Measurements from ENCODE around the gene CNTN1. TPM values are rescaled to one million over a fixed set of nuclear protein-coding genes. Genes with fewer than 3 reads are reported as not detected.

Gene CNTN1
- total and polyA plus RNA-seq, 2 of the 4 experiments (the other 2 are of a cell fraction): 0.10 to 0.18 TPM

DNA sequence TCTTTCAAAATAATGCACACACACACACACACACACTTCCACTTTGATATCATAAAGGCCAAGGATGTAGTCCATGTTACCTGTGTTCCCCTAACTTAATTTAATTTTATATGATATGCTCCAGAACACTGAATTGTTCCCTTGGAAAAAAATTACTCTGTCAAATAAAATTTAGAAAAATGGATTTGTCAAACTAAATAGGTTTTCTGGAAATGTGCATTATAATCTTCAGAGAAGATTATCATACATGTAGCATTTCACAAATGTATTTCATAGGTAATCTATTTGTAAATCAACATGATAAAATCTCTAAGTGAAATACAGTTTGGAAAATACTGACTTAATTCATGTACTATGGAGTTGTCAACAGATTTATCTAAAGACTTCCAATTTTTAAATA is 68.6 kb downstream of the CNTN1 start:
- no peak overlapping the region for H4K91ac ChIP-seq (ENCODE audit: insufficient read depth, low read depth, low read length)
- no peak overlapping the region for H2AK9ac ChIP-seq (replicated peaks; ENCODE audit: low read depth, low read length, poor library complexity)
- no peak overlapping the region for H3K9ac ChIP-seq (ENCODE audit: low read depth, low read length)
- H3K36me3 ChIP-seq (ENCODE audit: control insufficient read depth, insufficient read depth, low read length): no peaks in the 10 kb centered on the region
- H2BK15ac ChIP-seq (ENCODE audit: low read depth, low read length): no peak overlapping the region
- H3K4me1 ChIP-seq (ENCODE audit: control insufficient read depth, insufficient read depth, low read length): no peaks in the 10 kb centered on the region
- H4K8ac ChIP-seq (ENCODE audit: low read depth in 2 of 2, low read length in 2 of 2): no peak overlapping the region
- no peak overlapping the region for H3K4me3 ChIP-seq (ENCODE audit: insufficient read depth, low read depth, low read length)
- no peak overlapping the region for H3K56ac ChIP-seq (ENCODE audit: extremely low read depth, insufficient read depth, low read length)
- H4K20me1 ChIP-seq (ENCODE audit: insufficient read depth, low read length): no peaks in the 10 kb centered on the region
- no TSS peak for BruUV-seq (replicated peaks)
- DNase-seq (no peak), ATAC-seq (ENCODE audit: low read depth) (no peak)
- no peak overlapping the region for H2BK120ac ChIP-seq (ENCODE audit: low read depth, low read length)
- TF ChIP-seq MXI1 (IDR thresholded peaks at IDR 0.05; ENCODE audit: borderline replicate concordance, low read depth, low read length): no peak
- no peak for TF ChIP-seq RFX5 (IDR thresholded peaks at IDR 0.05; ENCODE audit: low read depth, low read length)
- no peak for TF ChIP-seq USF2 (IDR thresholded peaks at IDR 0.05; ENCODE audit: low read depth, low read length)
- TF ChIP-seq ELK1 (IDR thresholded peaks at IDR 0.05; ENCODE audit: borderline replicate concordance, low read depth, low read length): no peak
- TF ChIP-seq FOS (IDR thresholded peaks at IDR 0.05; ENCODE audit: low read depth, low read length): no peak
- TF ChIP-seq POLR2A (IDR thresholded peaks at IDR 0.05; ENCODE audit: low read depth, low read length): no peak
- TF ChIP-seq MAZ (IDR thresholded peaks at IDR 0.05; ENCODE audit: borderline replicate concordance, low read depth, low read length): no peak
- no peak for TF ChIP-seq SMC3 (IDR thresholded peaks at IDR 0.05; ENCODE audit: low read depth, low read length)
- no peak for TF ChIP-seq CEBPB (IDR thresholded peaks at IDR 0.05; ENCODE audit: low read depth, low read length)
- TF ChIP-seq CHD1 (IDR thresholded peaks at IDR 0.05; ENCODE audit: low read depth, low read length): no peak
- no peak for TF ChIP-seq BHLHE40 (IDR thresholded peaks at IDR 0.05; ENCODE audit: low read depth, low read length)
- TF ChIP-seq RCOR1 (IDR thresholded peaks at IDR 0.05; ENCODE audit: insufficient replicate concordance, low read length): no peak
- no peak for TF ChIP-seq RAD21 (IDR thresholded peaks at IDR 0.05; ENCODE audit: low read length)
- TF ChIP-seq, protein P1, sequence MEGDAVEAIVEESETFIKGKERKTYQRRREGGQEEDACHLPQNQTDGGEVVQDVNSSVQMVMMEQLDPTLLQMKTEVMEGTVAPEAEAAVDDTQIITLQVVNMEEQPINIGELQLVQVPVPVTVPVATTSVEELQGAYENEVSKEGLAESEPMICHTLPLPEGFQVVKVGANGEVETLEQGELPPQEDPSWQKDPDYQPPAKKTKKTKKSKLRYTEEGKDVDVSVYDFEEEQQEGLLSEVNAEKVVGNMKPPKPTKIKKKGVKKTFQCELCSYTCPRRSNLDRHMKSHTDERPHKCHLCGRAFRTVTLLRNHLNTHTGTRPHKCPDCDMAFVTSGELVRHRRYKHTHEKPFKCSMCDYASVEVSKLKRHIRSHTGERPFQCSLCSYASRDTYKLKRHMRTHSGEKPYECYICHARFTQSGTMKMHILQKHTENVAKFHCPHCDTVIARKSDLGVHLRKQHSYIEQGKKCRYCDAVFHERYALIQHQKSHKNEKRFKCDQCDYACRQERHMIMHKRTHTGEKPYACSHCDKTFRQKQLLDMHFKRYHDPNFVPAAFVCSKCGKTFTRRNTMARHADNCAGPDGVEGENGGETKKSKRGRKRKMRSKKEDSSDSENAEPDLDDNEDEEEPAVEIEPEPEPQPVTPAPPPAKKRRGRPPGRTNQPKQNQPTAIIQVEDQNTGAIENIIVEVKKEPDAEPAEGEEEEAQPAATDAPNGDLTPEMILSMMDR (conservative IDR thresholded peaks at IDR 0.05; ENCODE audit: low read depth, low read length): no peak
- no peak for TF ChIP-seq MAFK (IDR thresholded peaks at IDR 0.05; ENCODE audit: low read depth, low read length)
- no peak for TF ChIP-seq NFE2L2 (IDR thresholded peaks at IDR 0.05; ENCODE audit: low read depth, low read length)
- no peak overlapping the region for H2AFZ ChIP-seq (replicated peaks; ENCODE audit: low read length, poor library complexity)
- no peaks in the 10 kb centered on the region for H3K9me1 ChIP-seq (ENCODE audit: insufficient read depth, low read length)
- H3K23ac ChIP-seq (ENCODE audit: low read depth, low read length): no peak overlapping the region
- no peak overlapping the region for H4K5ac ChIP-seq (ENCODE audit: low read depth, low read length)
- H3K14ac ChIP-seq (replicated peaks; ENCODE audit: low read depth, low read length): no peak overlapping the region
- POLR2A ChIA-PET (ENCODE audit: unreplicated experiment): no interaction called here
- H2BK20ac ChIP-seq (ENCODE audit: low read depth, low read length): no peak overlapping the region
- dilution Hi-C loops (cut with HindIII; ENCODE audit: low sequenced_read_pairs, unreplicated experiment) (no loop called here), in situ Hi-C loops (cut with MboI; ENCODE audit: low sequenced_read_pairs) (no loop called here), intact Hi-C loops (cut with micrococcal nuclease) (no loop called here)
- H2BK5ac ChIP-seq (ENCODE audit: low read depth, low read length, poor library complexity, severe bottlenecking): no peak overlapping the region
- H3K4ac ChIP-seq (ENCODE audit: low read depth, low read length): no peak overlapping the region
- CTCF ChIA-PET: interaction anchor here (0.6 kb wide), 1 partner anchor 116 kb away, joined by 3 read pairs; no protein-coding TSS in a partner anchor
- no peak overlapping the region for H3K4me2 ChIP-seq (ENCODE audit: low read depth, low read length)
- H2AK5ac ChIP-seq (ENCODE audit: low read depth, low read length): no peak overlapping the region
- H3K27me3 ChIP-seq (ENCODE audit: control insufficient read depth, insufficient read depth, low read length): no peaks in the 10 kb centered on the region
- H3K79me1 ChIP-seq (ENCODE audit: low read depth in 1 of 2, low read length in 2 of 2): no peaks in the 10 kb centered on the region
- no peak overlapping the region for H3K18ac ChIP-seq (ENCODE audit: low read depth, low read length)
- no peaks in the 10 kb centered on the region for H3K9me3 ChIP-seq (ENCODE audit: control insufficient read depth, insufficient read depth, low read length)
- H3K27ac ChIP-seq (ENCODE audit: insufficient read depth, low read length): no peak overlapping the region

Data from IMR-90 (cell line).